Measurements from ENCODE around the gene RAB10.
"Not testable (repeated sequence)": the region's sequence is repeated elsewhere in the genome, so short reads cannot be mapped to it uniquely, and the experiment has no call there.

The RAB10 gene

GRCh38 chr2:26157580-26157979 is 123.7 kb downstream of the RAB10 start:
- no peak for DNase-seq (ENCODE audit: low read depth)

- no peak for DNase-seq (ENCODE audit: low read depth)
Measured at GRCh38 chr2:26161926-26162325, 128.0 kb downstream of the RAB10 start.

GRCh38 chr2:26162963-26163362 is 129.1 kb downstream of the RAB10 start:
- no peak for DNase-seq (ENCODE audit: low read depth)

GRCh38 chr2:26164231-26164630 is 130.3 kb downstream of the RAB10 start:
- no peak for DNase-seq (ENCODE audit: low read depth)

- DNase-seq (ENCODE audit: low read depth): no peak
Measured at GRCh38 chr2:26164641-26165211, 130.8 kb downstream of the RAB10 start.

- no peak for DNase-seq (ENCODE audit: low read depth)
Measured at GRCh38 chr2:26165403-26165802, 131.5 kb downstream of the RAB10 start.

DNA sequence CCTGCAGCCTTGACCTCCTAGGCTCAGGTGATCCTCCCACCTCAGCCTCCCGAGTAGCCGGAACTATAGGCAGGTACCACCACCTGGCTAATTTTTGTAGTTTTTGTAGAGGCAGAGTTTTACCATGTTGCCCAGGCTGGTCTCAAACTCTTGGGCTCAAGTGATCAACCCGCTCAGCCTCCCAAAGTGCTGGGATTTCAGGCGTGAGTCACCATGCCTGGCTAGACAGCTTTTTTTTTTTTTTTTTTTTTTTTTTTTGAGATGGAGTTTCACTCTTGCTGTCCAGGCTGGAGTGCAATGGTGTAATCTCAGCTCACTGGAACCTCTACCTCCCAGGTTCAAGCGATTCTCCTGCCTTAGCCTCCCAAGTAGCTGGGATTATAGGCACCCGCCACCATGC is 132.7 kb downstream of the RAB10 start:
- DNase-seq (ENCODE audit: low read depth): not testable (repeated sequence)

DNA sequence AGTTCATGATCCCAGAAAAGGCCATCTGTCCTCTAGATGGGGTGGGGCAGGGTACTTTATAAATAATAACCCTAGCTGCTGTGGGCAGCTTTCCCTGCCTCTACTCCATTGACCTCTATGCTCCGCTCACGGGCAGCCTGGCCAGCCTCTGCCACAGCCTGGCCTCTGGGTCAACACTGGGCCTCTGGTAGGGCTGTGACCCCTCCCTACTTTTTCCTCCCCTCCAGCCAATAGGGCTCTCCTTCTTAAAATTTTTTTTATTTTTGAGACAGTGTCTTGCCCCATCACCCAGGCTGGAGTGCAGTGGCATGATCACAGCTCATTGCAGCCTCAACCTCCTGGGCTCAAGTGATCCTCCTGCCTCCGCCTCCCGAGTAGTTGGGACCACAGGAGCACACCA is 134.9 kb downstream of the RAB10 start:
- DNase-seq (ENCODE audit: low read depth): no peak

DNA sequence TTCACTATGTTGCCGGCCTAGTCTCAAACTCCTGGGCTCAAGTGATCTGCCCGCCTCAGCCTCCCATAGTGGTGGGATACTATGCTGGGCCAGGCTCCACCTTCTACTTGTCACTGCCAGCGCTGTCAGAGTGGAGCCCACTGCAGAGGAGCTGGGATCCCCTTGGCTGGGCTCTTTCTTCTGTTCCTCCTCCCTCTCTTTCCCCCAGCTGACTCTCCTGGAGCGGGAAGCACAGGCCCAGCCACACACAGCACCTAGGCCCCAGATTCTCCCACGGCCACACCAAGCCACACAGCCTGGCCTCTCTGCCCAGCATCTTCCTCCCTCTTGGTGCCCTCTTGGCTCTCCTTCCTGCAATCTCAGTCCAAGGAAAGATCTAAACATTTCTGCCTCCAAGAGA is 135.3 kb downstream of the RAB10 start:
- no peak for DNase-seq (ENCODE audit: low read depth)

- no peak for DNase-seq (ENCODE audit: low read depth)
Measured at GRCh38 chr2:26169681-26170414, 136.0 kb downstream of the RAB10 start.

DNA sequence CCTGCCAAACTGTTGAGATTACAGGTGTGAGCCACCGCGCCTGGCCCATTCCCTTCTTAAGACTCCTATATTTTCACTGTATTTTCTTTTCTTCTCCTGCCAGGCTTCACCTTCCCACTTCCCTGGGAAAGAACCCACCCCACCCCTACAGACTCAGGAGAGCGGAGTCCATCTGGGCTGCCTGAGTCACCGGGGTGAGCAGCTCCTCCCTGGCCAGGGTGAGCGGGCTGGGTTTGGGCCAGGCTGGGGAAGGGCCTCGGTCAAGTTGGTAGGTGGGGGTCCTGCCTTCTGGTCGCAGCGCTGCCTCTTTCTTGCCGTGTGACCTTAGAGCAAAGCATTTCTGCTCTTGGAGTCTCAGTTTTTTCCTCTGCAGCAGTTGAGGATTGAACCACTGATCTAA is 136.9 kb downstream of the RAB10 start:
- no peak for DNase-seq (ENCODE audit: low read depth)

DNA sequence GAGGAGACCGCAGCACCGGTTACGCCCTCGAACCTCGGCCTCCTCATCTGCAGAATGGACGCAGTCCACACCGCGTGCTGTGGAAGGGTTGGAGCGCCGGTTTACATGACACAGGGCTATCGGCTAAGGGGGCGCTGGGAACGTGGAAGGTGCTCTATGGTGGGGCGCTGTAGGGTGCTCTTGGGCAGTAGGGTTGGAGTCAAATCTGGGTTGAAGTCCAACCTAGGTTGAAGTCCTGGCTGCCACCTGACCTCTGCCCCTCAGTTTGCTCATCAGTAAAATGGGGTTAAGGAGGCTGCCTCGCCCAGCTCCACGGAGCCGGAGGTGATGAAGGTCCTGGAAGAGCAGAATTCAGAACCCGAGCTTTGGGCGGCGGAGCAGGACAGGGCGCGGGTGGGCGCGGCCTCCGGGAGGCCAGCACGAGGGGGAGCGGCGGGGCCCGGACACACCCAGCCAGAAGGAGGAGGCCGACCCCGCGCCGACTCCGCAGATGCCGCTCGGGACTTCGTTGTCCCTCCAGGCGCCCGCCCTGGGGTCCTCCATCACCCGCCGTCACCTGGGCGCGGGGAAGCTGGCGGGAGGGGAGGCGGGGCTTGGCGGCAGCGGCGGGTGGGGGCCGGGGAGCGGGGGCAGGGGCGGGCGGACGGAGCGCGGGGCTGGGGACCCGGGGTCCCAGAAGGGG is 138.4 kb downstream of the RAB10 start:
- DNase-seq (ENCODE audit: low read depth): no peak

DNA sequence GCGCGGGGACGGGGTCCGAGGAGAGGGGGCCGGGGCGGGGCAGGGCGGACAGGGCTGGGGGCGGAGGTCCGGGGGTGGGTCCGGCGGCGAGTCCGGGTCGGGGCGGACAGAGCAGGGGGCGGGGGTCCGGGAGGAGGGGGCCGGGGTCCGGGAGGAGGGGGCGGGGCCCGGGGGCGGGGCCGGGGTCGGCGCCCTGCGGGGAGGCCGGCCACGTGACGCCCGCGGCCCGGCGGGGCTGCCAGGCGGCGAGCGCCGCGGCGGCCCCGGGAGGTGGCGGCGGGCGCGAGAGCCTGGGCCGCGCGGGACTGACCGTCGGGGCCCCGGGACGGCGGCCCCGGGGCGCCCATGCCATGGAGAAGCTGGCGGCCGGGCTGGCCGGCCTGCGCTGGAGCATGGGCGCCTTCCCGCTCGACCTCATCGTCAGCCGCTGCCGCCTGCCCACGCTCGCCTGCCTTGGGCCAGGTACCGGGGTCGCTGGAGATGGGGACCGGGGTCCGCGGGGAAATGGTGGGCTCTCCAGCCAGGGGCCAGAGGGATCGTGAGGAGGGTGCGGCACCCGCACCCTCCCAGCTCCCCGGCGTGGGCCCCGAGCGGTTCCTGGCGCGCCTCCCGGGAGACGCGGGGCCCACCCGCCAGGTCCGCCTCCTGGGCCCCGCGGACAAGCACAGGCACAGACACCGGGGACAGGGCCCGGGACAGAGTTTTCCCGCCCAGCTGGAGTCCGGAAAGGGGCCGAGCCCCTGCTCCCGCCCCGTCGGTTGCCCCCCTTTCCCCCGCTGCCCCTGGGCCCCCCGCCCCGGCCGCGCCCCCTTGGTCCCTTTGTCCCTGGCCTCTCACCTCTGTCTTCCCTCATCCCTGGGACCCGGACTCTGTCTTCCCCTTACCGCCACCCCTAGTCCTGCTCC is 139.2 kb downstream of the RAB10 start, which contains the start of gene GAREM2:
GAREM2 (plus strand) TSS at position 218 of the 905 bp plus-strand sequence; CDS start at position 351, 133 bp downstream.
- no peak for DNase-seq (ENCODE audit: low read depth)

DNA sequence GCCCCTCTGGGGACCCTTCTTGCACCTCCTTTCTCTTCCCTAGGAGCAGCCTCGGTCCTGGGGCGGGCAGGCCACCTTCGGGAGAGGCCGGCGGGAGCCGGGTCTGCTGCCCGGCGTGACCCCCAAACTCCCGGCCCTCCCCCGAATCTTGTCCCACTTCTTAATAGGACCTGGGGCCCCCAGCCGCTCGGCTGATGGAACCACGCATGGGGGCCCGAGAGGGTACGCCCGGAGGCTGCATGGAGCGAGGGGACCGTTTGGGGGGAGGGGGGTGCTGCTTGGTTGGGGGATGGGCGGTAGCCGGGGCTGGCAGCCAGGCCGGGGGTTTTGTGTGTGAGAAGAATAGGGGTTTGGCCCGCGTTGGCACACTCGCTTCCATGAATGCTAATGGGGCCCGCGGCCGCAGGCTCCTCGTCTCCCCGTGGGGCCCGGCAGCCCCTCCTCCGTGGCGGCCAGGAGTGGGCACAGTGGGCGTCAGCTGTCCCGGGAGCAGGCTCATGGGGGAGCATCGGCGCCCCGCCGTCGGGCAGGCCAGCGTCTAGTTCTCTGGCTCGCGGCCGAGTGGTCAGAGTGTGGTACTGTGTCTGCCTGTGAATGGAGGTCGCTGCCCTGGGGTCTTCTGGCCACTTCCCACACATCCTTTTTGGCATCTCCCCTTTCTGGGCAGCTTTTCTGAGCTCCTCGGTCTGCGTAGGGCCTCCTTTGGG is 140.0 kb downstream of the RAB10 start:
- DNase-seq (ENCODE audit: low read depth): no peak

GRCh38 chr2:26174691-26175465 is 141.0 kb downstream of the RAB10 start:
- DNase-seq (ENCODE audit: low read depth): no peak

DNA sequence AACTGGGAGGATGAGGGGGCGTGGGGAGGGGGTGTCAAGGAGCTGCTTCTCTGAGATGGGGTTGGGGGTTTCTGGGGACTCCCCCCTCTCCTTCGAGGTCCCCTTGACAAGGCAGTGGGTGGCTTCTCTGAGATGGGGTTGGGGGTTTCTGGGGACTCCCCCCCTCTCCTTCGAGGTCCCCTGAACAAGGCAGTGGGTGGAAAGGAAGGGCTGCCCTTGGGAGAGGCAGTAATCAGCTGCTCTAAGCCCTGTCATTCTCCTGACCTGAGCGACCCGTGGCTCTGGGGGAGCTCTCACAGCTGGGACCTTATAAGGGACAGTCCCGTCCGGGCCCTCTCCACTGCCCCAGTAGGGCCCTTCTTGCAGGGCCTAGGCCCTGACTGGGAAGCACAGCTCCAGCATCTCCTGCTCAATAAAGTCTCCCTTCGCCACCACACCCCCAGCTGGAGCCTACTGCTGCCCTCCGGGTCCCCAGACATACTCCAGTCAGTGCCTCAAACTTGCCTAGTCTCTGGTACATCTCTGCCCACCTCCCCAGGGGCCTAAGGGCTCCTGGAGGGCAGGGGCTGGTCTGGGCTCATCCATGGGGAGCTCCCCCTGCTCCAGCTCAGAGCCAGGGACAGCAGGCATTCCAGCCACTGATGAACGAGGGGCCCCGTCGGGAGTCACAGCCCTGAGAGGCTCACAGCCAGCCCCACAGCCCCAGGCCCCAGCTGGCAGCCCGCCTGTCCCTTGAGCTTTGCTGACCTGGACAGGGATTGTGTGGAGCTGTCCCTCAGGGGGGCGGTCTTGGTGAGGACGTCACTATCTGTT is 141.8 kb downstream of the RAB10 start:
- DNase-seq (ENCODE audit: low read depth): no peak

DNA sequence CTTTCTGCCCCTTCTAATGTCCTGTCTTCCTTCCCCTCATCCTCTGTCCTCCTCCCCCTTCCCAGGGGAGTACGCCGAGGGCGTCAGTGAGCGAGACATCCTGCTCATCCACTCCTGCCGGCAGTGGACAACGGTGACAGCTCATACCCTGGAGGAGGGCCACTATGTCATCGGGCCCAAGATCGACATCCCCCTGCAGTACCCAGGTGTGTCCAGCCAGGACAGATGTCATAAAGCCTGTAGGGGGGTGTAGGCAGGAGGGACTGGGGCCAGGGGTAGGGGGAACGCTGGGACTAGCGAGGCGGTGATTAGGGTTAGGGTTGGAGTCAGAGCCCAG is 142.4 kb downstream of the RAB10 start:
- DNase-seq (ENCODE audit: low read depth): no peak

DNA sequence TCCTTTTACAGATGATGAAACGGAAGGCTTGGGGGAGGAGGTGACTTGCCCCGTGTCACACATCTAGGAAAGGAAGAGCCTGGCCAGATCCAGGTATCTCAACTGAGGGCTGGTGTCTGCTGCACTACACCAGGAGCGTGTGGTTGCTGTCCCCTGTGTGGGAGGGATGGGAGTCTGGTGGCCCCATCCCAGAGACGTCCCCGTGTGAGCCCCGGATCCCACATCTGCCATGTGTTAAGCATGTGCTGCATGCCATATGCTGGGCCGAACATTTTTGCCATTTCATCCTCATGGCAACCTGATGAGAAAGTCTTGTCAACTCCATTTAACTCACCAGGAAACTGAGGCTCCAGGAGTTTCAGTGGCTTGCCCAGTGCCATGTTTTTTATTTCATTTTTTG is 143.2 kb downstream of the RAB10 start:
- DNase-seq (ENCODE audit: low read depth): no peak

DNA sequence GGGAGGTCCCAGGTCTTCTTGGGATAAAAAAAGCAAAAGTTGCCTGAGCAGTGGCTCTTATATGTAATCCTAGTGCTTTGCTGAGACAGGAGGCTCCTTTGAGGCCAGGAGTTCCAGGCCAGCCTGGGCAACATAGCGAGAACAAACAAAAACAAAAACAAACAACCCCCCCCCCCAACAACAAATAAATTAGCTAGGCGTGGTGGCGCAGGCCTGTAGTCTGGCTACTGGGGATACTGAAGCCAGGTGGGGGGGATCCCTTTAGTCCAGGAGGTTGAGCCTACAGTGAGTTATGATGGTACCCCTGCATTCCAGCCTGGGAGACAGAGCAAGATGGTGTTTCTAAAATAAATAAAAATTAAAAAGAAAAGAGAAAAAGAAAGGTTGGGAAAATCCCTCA is 144.4 kb downstream of the RAB10 start:
- DNase-seq (ENCODE audit: low read depth): no peak
